ENCODE results near the gene TMEFF2.

The TMEFF2 gene

GRCh38 chr2:192194866-192195547 is at the start of gene TMEFF2:
Gene TMEFF2 (minus strand): TSS chr2:192194933. CDS start chr2:192194524, 409 bp downstream.
- H3K4me3 ChIP-seq (ENCODE audit: low read depth, low read length) = peak within 1 kb of the TSS; percentile 83
- TF ChIP-seq CTCF (IDR thresholded peaks at IDR 0.05; ENCODE audit: low read depth, low read length) = peak; percentile 40; the same call in 1 of the 2 replicates

GRCh38 chr2:192243488-192243887 is 48.8 kb upstream of the TMEFF2 start:
- no peak for TF ChIP-seq CTCF (IDR thresholded peaks at IDR 0.05; ENCODE audit: low read depth, low read length)
- H3K4me3 ChIP-seq (ENCODE audit: low read depth, low read length) = no peak overlapping the region

- H3K4me3 ChIP-seq (ENCODE audit: low read depth, low read length) = no peak overlapping the region
- no peak for TF ChIP-seq CTCF (IDR thresholded peaks at IDR 0.05; ENCODE audit: low read depth, low read length)
Observed at GRCh38 chr2:192236136-192236535, 41.4 kb upstream of the TMEFF2 start.

GRCh38 chr2:192230889-192231453 is 36.2 kb upstream of the TMEFF2 start:
- H3K4me3 ChIP-seq (ENCODE audit: low read depth, low read length) = no peak overlapping the region
- no peak for TF ChIP-seq CTCF (IDR thresholded peaks at IDR 0.05; ENCODE audit: low read depth, low read length)

- no peak for TF ChIP-seq CTCF (IDR thresholded peaks at IDR 0.05; ENCODE audit: low read depth, low read length)
- H3K4me3 ChIP-seq (ENCODE audit: low read depth, low read length) = no peak overlapping the region
Observed at GRCh38 chr2:192228685-192229084, 34.0 kb upstream of the TMEFF2 start.

- TF ChIP-seq CTCF (IDR thresholded peaks at IDR 0.05; ENCODE audit: low read depth, low read length) = no peak
- H3K4me3 ChIP-seq (ENCODE audit: low read depth, low read length) = no peak overlapping the region
Observed at GRCh38 chr2:192218970-192219369, 24.2 kb upstream of the TMEFF2 start.

GRCh38 chr2:192218377-192218776 is 23.6 kb upstream of the TMEFF2 start:
- TF ChIP-seq CTCF (IDR thresholded peaks at IDR 0.05; ENCODE audit: low read depth, low read length) = no peak
- no peak overlapping the region for H3K4me3 ChIP-seq (ENCODE audit: low read depth, low read length)

Measured in WI38 (cell line).